Mesendoderm (in vitro differentiated cells): Measurements from ENCODE around the gene FERD3L.

ENCODE experiments used
- DNase-seq: peaks from one replicate; pipeline ENCODE4 v3.0.0; 2013
- H2AK5ac ChIP-seq: 2 replicates; pipeline ENCODE4 v1.6.1; 2013; ENCODE audit warnings: low read length, inconsistent platforms
- H2BK120ac ChIP-seq: 2 replicates; pipeline ENCODE4 v1.6.1; 2013; ENCODE audit warnings: low read depth, mild to moderate bottlenecking, low read length, moderate library complexity, mixed read lengths
- H2BK15ac ChIP-seq: replicated peaks from 2 replicates; pipeline ENCODE4 v1.6.1; 2013; ENCODE audit warnings: low read depth, mild to moderate bottlenecking, moderate library complexity
- H2BK5ac ChIP-seq: 2 replicates; pipeline ENCODE4 v1.6.1; 2013; ENCODE audit warnings: low read length, inconsistent platforms
- H3K18ac ChIP-seq: 2 replicates; pipeline ENCODE4 v1.6.1; 2013; ENCODE audit warnings: mild to moderate bottlenecking, low read length, mixed read lengths
- H3K23ac ChIP-seq: one replicate; pipeline ENCODE4 v1.6.1; 2013; ENCODE audit warnings: low read length
- H3K27ac ChIP-seq: 2 replicates; pipeline ENCODE4 v1.5.1; 2013; ENCODE audit warnings: low read depth, mild to moderate bottlenecking, inconsistent platforms, low read length, moderate library complexity
- H3K27me3 ChIP-seq: 2 replicates; pipeline ENCODE4 v1.6.1; 2013; ENCODE audit warnings: low read length, control low read depth, mild to moderate bottlenecking, inconsistent platforms; ENCODE audit not compliant: insufficient read depth, poor library complexity
- H3K36me3 ChIP-seq: 2 replicates; pipeline ENCODE4 v1.6.1; 2013; ENCODE audit warnings: low read length, inconsistent platforms; ENCODE audit not compliant: control insufficient read depth, insufficient read depth
- H3K4ac ChIP-seq: one replicate; pipeline ENCODE4 v1.6.1; 2013; ENCODE audit warnings: low read depth, mild to moderate bottlenecking, low read length, moderate library complexity
- H3K4me1 ChIP-seq: 2 replicates; pipeline ENCODE4 v1.6.1; 2013; ENCODE audit warnings: low read depth, low read length, inconsistent platforms; ENCODE audit not compliant: control insufficient read depth
- H3K4me2 ChIP-seq: 2 replicates; pipeline ENCODE4 v1.6.1; 2013; ENCODE audit warnings: low read length
- H3K4me3 ChIP-seq: 2 replicates; pipeline ENCODE4 v1.5.1; 2013; ENCODE audit warnings: mild to moderate bottlenecking, low read length
- H3K56ac ChIP-seq: one replicate; pipeline ENCODE4 v1.6.1; 2013; ENCODE audit warnings: low read length
- H3K79me1 ChIP-seq: 2 replicates; pipeline ENCODE4 v1.6.1; 2013; ENCODE audit warnings: low read length, inconsistent platforms
- H3K79me2 ChIP-seq: 2 replicates; pipeline ENCODE4 v1.6.1; 2013; ENCODE audit warnings: mild to moderate bottlenecking, low read length; ENCODE audit not compliant: control insufficient read depth, insufficient read depth
- H3K9ac ChIP-seq: 2 replicates; pipeline ENCODE4 v1.6.1; 2013; ENCODE audit warnings: low read length, inconsistent platforms
- H4K5ac ChIP-seq: one replicate; pipeline ENCODE4 v1.6.1; 2013; ENCODE audit warnings: low read length
- H4K8ac ChIP-seq: one replicate; pipeline ENCODE4 v1.6.1; 2013; ENCODE audit warnings: low read depth, mild to moderate bottlenecking, control low read depth, low read length, moderate library complexity
- WGBS: extraction: QIAGEN DNeasy Blood & Tissue Kit; methylation state at CpG from one replicate; pipeline ENCODE4 v1.1.7; 2013; ENCODE audit warnings: low lambda C conversion rate, missing lambda C conversion rate; ENCODE audit not compliant: insufficient coverage; ENCODE audit errors: extremely low coverage; 5-methylcytosine and 5-hydroxymethylcytosine counted together

The FERD3L gene

DNA sequence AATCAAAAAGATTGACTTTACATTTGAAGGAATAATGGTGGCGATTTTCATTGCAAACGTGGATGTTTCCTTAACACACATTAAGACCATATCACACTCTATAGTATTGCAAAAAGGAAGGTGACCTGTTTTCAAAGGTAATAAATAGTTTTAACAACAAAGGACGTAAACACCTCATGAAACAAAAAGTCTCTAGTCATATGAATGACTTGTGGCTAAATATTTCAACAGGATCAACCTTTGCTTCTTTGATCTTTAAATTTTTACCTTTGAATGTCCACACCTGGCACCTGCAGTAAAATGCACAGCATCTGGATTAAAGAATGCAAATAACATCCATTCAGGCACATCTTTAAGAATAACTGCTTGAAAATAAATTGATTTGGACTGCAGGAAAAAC is 30.0 kb upstream of the FERD3L start:
- no peak overlapping the region for H3K27ac ChIP-seq
- no peak overlapping the region for H3K18ac ChIP-seq
- DNase-seq: no peak
- no peak overlapping the region for H3K23ac ChIP-seq
- H3K4me1 ChIP-seq: no peaks in the 10 kb centered on the region
- H2BK120ac ChIP-seq: no peak overlapping the region
- H3K4me3 ChIP-seq: no peak overlapping the region
- H3K9ac ChIP-seq: no peak overlapping the region
- H3K4ac ChIP-seq: no peak overlapping the region
- whole genome bisulfite sequencing: no CpG with 5 or more reads among the region's 3 CpGs
- H3K56ac ChIP-seq: no peak overlapping the region
- H4K5ac ChIP-seq: no peak overlapping the region
- H3K79me1 ChIP-seq: no peaks in the 10 kb centered on the region
- H3K36me3 ChIP-seq: no peaks in the 10 kb centered on the region
- no peaks in the 10 kb centered on the region for H3K27me3 ChIP-seq
- H2BK5ac ChIP-seq: no peak overlapping the region
- H2AK5ac ChIP-seq: no peak overlapping the region
- no peaks in the 10 kb centered on the region for H3K79me2 ChIP-seq
- H2BK15ac ChIP-seq: no peak overlapping the region
- H4K8ac ChIP-seq: no peak overlapping the region
- H3K4me2 ChIP-seq: no peak overlapping the region

DNA sequence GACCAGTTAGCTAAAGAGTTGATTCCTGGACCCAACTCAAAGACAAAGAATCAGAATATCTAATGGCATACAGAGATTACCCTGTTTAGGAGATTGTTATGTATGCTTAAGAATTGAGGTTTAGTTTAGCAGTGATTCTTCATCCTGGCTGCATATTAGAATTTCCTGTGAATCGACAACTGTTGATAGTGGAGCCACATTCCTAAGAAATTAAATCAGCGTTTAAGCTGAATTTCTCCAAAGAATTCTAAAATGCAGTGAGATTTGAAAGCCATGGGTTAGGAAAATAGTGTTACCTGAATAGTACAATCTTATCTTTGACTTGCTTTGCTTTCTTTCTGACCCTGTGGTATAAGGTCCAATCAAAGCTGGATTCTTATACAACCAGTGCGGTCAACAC is 16.4 kb upstream of the FERD3L start:
- Histone ChIP-seq H3K79me1 (no peaks in the 10 kb centered on the region), H3K4me3 (no peak overlapping the region), H4K5ac (no peak overlapping the region), H3K4me2 (no peak overlapping the region), H3K36me3 (no peaks in the 10 kb centered on the region), H2AK5ac (no peak overlapping the region), H3K9ac (no peak overlapping the region), H3K79me2 (no peaks in the 10 kb centered on the region), H3K56ac (no peak overlapping the region), H3K18ac (no peak overlapping the region), H3K4me1 (no peaks in the 10 kb centered on the region), H3K27me3 (no peaks in the 10 kb centered on the region), H2BK5ac (no peak overlapping the region), H4K8ac (no peak overlapping the region), H2BK120ac (no peak overlapping the region), H3K27ac (no peak overlapping the region), H3K4ac (no peak overlapping the region), H2BK15ac (no peak overlapping the region), H3K23ac (no peak overlapping the region)
- DNase-seq: peak; percentile 7
- no CpG with 5 or more reads among the region's 3 CpGs for WGBS

DNA sequence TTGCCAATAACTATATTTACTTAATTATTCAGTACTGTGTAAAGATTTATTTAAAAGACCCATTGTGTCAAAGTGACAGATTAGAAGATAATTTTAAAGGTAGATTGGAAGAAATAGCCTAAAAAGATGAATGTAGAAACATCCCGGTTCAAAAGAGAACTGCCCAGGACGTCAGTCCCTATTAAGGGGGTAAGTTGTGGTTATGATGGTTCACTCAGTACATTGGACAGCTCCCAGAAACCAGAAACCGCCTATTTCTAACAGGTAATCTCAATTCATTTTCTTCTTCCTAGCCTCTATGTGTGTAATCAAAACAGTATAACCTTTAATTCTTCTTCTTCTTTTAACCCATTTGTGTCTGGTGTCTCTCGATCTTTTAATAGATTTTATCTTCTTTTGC is 1.5 kb upstream of the FERD3L start:
- Histone ChIP-seq H3K36me3 (no peaks in the 10 kb centered on the region), H3K27ac (no peak overlapping the region), H4K8ac (no peak overlapping the region), H4K5ac (no peak overlapping the region), H3K18ac (no peak overlapping the region), H3K4ac (no peak overlapping the region), H2AK5ac (no peak overlapping the region), H2BK120ac (no peak overlapping the region), H3K4me1 (peaks cover 4% of the 10 kb centered on the region), H3K23ac (no peak overlapping the region), H3K9ac (no peak overlapping the region), H2BK15ac (no peak overlapping the region), H3K27me3 (peaks cover 32% of the 10 kb centered on the region), H3K4me3 (no peak overlapping the region), H3K79me2 (no peaks in the 10 kb centered on the region), H3K4me2 (no peak overlapping the region), H2BK5ac (no peak overlapping the region), H3K56ac (no peak overlapping the region), H3K79me1 (no peaks in the 10 kb centered on the region)
- peak; percentile 51 for DNase-seq
- WGBS: no CpG with 5 or more reads among the region's 4 CpGs

DNA sequence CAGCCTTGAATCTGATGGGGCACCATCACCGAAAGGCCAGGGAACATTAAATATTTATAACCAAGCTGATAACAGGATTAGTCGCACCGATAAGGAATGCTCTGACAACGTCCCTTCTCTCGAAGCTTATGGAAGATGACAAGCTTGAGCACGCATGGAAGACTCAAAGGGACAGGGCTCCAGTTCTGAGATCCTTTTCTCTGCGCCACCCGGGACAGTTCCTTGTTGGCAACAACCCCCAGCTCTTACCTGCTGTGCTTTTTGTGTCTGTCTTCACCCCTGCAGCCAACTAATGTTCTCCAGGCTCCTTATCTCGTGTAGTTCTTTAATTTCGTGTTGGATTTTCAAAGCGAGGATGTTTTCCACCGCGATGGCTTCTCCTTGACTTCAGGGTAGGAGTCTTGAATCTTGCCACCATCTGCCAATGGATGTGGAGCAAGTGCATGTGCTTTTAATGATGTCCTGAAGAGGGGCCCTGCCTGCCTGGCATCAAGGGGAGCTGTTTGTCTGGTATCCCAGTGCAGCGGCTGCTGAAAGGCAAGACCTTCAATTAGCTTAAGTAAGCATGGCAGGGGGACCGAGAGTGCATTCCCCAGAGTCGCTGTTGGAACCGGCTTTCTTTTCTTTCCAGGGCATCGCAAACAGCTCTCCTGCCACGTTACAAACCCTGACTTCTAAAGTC is 354 bp upstream of the FERD3L start:
- Histone ChIP-seq H3K4me2 (peak overlapping the region; percentile 83), H3K36me3 (no peaks in the 10 kb centered on the region), H2BK5ac (no peak overlapping the region), H3K4me3 (no peak overlapping the region), H3K4ac (no peak overlapping the region), H3K18ac (no peak overlapping the region), H2AK5ac (no peak overlapping the region), H3K79me2 (no peaks in the 10 kb centered on the region), H4K8ac (no peak overlapping the region), H3K27ac (no peak overlapping the region), H3K9ac (no peak overlapping the region), H3K27me3 (peaks cover 32% of the 10 kb centered on the region), H2BK15ac (no peak overlapping the region), H3K56ac (no peak overlapping the region), H3K23ac (no peak overlapping the region), H3K4me1 (peaks cover 4% of the 10 kb centered on the region), H2BK120ac (no peak overlapping the region), H4K5ac (no peak overlapping the region), H3K79me1 (no peaks in the 10 kb centered on the region)
- peak; percentile 44 for DNase-seq
- no CpG with 5 or more reads among the region's 19 CpGs for WGBS

DNA sequence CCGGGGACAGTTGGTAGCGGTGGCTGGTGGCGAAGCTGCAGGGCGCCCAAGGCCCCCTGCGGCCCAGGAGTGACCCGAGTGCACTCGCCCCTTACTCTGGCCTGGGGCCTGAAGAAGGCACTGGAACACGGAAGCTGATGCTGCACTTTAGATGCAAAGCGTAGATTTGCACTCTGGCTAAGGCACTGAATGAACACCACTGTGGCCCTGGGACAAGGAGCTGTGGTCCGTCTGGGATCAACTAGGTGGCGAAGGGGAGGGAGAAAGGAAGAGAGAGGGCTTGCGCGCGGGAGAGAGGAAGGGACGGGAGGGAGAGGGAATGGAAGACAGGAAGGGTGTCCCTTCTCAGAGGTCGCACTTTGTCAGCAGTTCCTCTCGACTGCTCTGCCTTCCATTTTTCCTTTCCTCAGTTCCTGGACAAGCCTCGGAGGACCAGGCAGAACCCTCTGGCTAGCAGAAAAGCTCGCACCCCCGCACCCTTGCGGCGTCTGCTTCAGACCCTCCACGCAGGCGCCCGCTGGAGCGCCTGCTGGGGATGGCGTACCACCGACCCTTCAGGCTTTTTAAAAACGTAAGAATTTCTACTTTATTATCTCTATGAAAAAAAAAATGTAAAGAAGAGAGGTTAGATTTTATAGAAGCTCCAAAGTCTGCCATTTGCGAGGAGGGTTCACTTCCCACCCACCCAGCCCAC is 1.2 kb downstream of the FERD3L start:
- WGBS: no CpG with 5 or more reads among the region's 30 CpGs
- Histone ChIP-seq H4K5ac (no peak overlapping the region), H3K4me2 (peak overlapping the region; percentile 97), H3K27ac (no peak overlapping the region), H2AK5ac (no peak overlapping the region), H3K27me3 (peaks cover 32% of the 10 kb centered on the region), H3K23ac (no peak overlapping the region), H3K9ac (peak overlapping the region; percentile 51), H3K4me1 (peaks cover 4% of the 10 kb centered on the region), H2BK15ac (no peak overlapping the region), H3K4ac (no peak overlapping the region), H2BK120ac (no peak overlapping the region), H3K79me2 (no peaks in the 10 kb centered on the region), H3K4me3 (peak overlapping the region; percentile 16), H3K36me3 (no peaks in the 10 kb centered on the region), H2BK5ac (no peak overlapping the region), H3K18ac (no peak overlapping the region), H4K8ac (no peak overlapping the region), H3K79me1 (no peaks in the 10 kb centered on the region), H3K56ac (peak overlapping the region; percentile 80)
- DNase-seq: peak; percentile 70
